ACC112 (cell line): ENCODE measurements around the gene ZNF574.

Experiments
- H2AFZ ChIP-seq: fragments of 200-600 bp; sonication (generic); one replicate; pipeline ENCODE4 v1.6.0; 2017; ENCODE audit warnings: antibody characterized with exemption, low read length; ENCODE audit not compliant: unreplicated experiment
- H3K27ac ChIP-seq: fragments of 200-600 bp; sonication (generic); 2 replicates; pipeline ENCODE4 v1.5.1; 2014; ENCODE audit warnings: low read depth, mild to moderate bottlenecking, antibody characterized with exemption, low read length, moderate library complexity
- H3K27me3 ChIP-seq: fragments of 200-600 bp; sonication (generic); 2 replicates; pipeline ENCODE4 v1.6.1; 2014; ENCODE audit warnings: mild to moderate bottlenecking, antibody characterized with exemption, low read length, moderate library complexity, mixed read lengths; ENCODE audit not compliant: insufficient read depth
- H3K36me3 ChIP-seq: fragments of 200-600 bp; sonication (generic); 2 replicates; pipeline ENCODE4 v1.6.1; 2016; ENCODE audit warnings: mild to moderate bottlenecking, antibody characterized with exemption, low read length, moderate library complexity, mixed read lengths; ENCODE audit not compliant: insufficient read depth
- H3K4me1 ChIP-seq: fragments of 200-600 bp; sonication (generic); one replicate; pipeline ENCODE4 v1.6.1; 2016; ENCODE audit warnings: low read length, mixed read lengths; ENCODE audit not compliant: insufficient read depth, unreplicated experiment, control insufficient read depth
- H3K4me3 ChIP-seq: fragments of 200-600 bp; sonication (generic); 2 replicates; pipeline ENCODE4 v1.5.1; 2014; ENCODE audit warnings: mild to moderate bottlenecking, low read depth, low read length
- H3K79me2 ChIP-seq: fragments of 200-600 bp; sonication (generic); one replicate; pipeline ENCODE4 v1.6.0; 2016; ENCODE audit warnings: low read length; ENCODE audit not compliant: control insufficient read depth, unreplicated experiment, insufficient read depth

Gene ZNF574

GRCh38 chr19:42060117-42060516, 15.8 kb upstream of the ZNF574 start:
- Histone ChIP-seq H3K4me1 (no peaks in the 10 kb centered on the region), H3K79me2 (no peaks in the 10 kb centered on the region), H2AFZ (no peak overlapping the region), H3K27me3 (no peaks in the 10 kb centered on the region), H3K4me3 (no peak overlapping the region), H3K27ac (no peak overlapping the region), H3K36me3 (no peaks in the 10 kb centered on the region)

DNA sequence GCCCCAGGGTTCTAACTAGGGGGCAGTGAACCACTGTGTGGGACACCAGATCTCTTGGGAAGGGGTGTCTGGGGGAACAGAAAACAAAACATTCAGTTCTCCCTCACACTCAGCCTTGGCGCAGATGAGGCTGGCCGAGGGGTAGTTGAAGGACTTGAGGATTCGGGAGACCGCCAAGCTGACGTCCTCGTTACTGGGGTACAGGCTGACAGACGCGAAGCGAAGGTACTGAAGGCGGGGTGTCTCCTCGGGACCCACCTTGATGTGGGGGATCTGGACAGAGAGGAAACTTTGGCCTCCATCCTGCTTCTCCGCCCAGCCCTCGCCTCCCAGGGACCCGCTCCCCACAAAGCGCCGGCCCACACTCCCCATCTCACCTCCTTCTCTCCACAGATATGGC, 13.6 kb upstream of the ZNF574 start:
- H3K4me1 ChIP-seq = no peaks in the 10 kb centered on the region
- no peak overlapping the region for H3K27ac ChIP-seq
- no peak overlapping the region for H2AFZ ChIP-seq
- H3K4me3 ChIP-seq = no peak overlapping the region
- H3K27me3 ChIP-seq = peaks cover 13% of the 10 kb centered on the region
- no peaks in the 10 kb centered on the region for H3K36me3 ChIP-seq
- no peaks in the 10 kb centered on the region for H3K79me2 ChIP-seq

- Histone ChIP-seq H2AFZ (no peak overlapping the region), H3K4me1 (no peaks in the 10 kb centered on the region), H3K27ac (no peak overlapping the region), H3K27me3 (peaks cover 32% of the 10 kb centered on the region), H3K36me3 (no peaks in the 10 kb centered on the region), H3K4me3 (no peak overlapping the region), H3K79me2 (no peaks in the 10 kb centered on the region)
These were observed 11.5 kb upstream of the ZNF574 start for GRCh38 chr19:42064432-42064831.

- no peaks in the 10 kb centered on the region for H3K36me3 ChIP-seq
- no peaks in the 10 kb centered on the region for H3K79me2 ChIP-seq
- H3K27ac ChIP-seq = no peak overlapping the region
- peaks cover 38% of the 10 kb centered on the region for H3K27me3 ChIP-seq
- H2AFZ ChIP-seq = no peak overlapping the region
- H3K4me1 ChIP-seq = no peaks in the 10 kb centered on the region
- no peak overlapping the region for H3K4me3 ChIP-seq
These were observed 10.9 kb upstream of the ZNF574 start for GRCh38 chr19:42065051-42065450.

DNA sequence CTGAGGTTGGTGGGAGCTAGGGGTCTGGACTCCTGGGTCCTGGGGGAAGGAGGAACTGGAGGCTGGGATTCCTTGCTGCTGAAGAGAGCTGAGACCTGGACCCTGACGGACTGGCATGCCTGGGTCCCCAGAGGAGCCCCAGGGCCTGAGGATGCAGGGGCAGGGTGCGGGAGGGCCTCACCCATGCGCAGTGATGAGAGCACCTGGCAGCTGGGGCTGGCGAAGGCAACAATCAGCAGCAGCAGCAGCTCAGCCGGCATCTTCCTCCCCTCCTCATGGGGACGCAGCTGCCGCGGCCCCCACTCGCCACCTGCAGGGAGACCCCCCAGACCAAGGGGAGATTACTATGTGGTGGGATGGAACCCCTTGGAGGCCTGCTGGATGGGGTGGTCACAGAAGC, 10.5 kb upstream of the ZNF574 start:
- H3K36me3 ChIP-seq = no peaks in the 10 kb centered on the region

GRCh38 chr19:42066075-42066754, 9.8 kb upstream of the ZNF574 start:
- Histone ChIP-seq H3K27me3 (peaks cover 38% of the 10 kb centered on the region), H3K4me1 (no peaks in the 10 kb centered on the region), H3K79me2 (no peaks in the 10 kb centered on the region), H3K4me3 (no peak overlapping the region), H3K36me3 (no peaks in the 10 kb centered on the region), H2AFZ (no peak overlapping the region), H3K27ac (no peak overlapping the region)

More for the DNA sequence above, 10.5 kb upstream of the ZNF574 start:
- H3K4me3 ChIP-seq = no peak overlapping the region
- no peaks in the 10 kb centered on the region for H3K4me1 ChIP-seq
- H2AFZ ChIP-seq = no peak overlapping the region
- peaks cover 38% of the 10 kb centered on the region for H3K27me3 ChIP-seq
- no peaks in the 10 kb centered on the region for H3K79me2 ChIP-seq
- H3K27ac ChIP-seq = no peak overlapping the region

- Histone ChIP-seq H3K27ac (no peak overlapping the region), H3K79me2 (no peaks in the 10 kb centered on the region), H3K4me3 (no peak overlapping the region), H3K4me1 (no peaks in the 10 kb centered on the region), H3K27me3 (peaks cover 38% of the 10 kb centered on the region), H3K36me3 (no peaks in the 10 kb centered on the region), H2AFZ (no peak overlapping the region)
These were observed 8.6 kb upstream of the ZNF574 start for GRCh38 chr19:42067315-42067888.

DNA sequence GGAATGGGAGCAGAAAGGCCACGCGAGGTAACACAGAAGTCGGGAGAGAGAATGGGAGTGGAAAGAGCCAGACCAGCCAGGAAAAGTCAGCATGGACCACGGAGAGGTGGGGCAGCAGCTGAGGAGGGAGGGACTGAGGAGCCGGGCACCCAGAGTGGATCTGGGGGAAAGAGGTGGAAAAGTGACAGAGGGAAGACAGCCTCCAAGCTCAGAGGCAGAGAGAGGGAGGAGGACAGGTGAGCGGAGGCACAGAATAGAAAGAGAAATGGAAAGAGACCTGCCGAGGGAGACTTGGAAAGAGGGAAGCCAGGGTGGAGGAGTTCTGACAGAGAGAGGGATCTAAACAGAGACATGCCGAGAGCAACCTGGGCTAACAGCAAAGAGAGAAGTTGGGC, 7.6 kb upstream of the ZNF574 start:
- H3K27ac ChIP-seq = no peak overlapping the region
- H3K36me3 ChIP-seq = no peaks in the 10 kb centered on the region
- H3K4me1 ChIP-seq = no peaks in the 10 kb centered on the region
- no peak overlapping the region for H3K4me3 ChIP-seq
- no peak overlapping the region for H2AFZ ChIP-seq
- no peaks in the 10 kb centered on the region for H3K79me2 ChIP-seq
- H3K27me3 ChIP-seq = peaks cover 38% of the 10 kb centered on the region

GRCh38 chr19:42068756-42069571, 7.0 kb upstream of the ZNF574 start:
- Histone ChIP-seq H2AFZ (no peak overlapping the region), H3K36me3 (no peaks in the 10 kb centered on the region), H3K27me3 (peaks cover 38% of the 10 kb centered on the region), H3K4me3 (no peak overlapping the region), H3K4me1 (no peaks in the 10 kb centered on the region), H3K79me2 (no peaks in the 10 kb centered on the region), H3K27ac (no peak overlapping the region)

DNA sequence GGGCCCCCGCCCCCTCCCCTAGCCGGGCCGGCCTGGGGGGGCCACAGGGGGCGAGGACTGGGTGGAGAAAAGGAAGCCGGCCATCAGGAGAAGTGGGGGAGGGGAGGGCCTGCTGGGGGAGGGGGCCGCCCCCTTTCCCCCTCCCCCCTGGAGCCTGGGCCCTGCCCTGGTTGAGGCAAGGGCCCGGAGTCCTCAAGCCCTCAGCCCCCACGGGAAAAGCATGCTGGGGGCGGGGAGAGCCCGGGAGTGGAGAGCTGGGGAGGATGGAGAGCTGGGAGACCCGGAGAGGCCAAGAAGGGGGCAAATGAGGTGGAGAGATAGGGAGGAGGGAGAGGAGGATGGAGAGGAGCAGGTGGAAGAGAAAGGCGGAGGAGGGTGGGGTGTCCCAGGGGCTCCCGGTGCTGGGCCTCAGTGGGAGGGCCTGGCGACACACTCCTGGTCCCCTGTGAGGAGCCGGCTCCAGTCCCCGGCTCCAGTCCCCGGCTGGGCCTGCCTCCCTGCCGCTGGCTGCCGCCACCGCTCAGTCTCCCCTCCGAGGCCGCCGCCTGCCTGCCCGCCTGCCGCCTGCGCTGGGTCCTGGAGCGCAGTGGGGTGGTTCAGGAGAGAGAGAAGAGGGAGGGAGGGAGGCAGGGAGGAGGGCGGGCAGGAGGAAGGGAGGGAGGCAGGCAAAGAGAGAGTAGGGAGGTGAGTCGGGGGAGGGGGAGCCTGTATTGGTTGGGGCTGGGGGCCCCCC, 6.2 kb upstream of the ZNF574 start, which contains the start of gene GRIK5:
TSS of gene GRIK5 (minus strand) at position 588 of the 733 bp plus-strand sequence. CDS start 4,436 bp downstream, outside the sequence.
- peaks cover 38% of the 10 kb centered on the region for H3K27me3 ChIP-seq

More for the DNA sequence above, 6.2 kb upstream of the ZNF574 start, which contains the start of gene GRIK5:
- no peak within 1 kb of the TSS for H3K27ac ChIP-seq
- H2AFZ ChIP-seq = no peak within 1 kb of the TSS
- no peaks in the 10 kb centered on the region for H3K79me2 ChIP-seq
- H3K36me3 ChIP-seq = no peaks in the 10 kb centered on the region
- no peak within 1 kb of the TSS for H3K4me3 ChIP-seq
- no peaks in the 10 kb centered on the region for H3K4me1 ChIP-seq
